GM23248 (cell line): ENCODE results near the gene GLRX.

Experiments
- EZH2 ChIP-seq: fragments of 200-600 bp; sonication (generic); IDR thresholded peaks from 2 replicates; pipeline ENCODE4 v1.6.1; 2018; ENCODE audit warnings: antibody characterized with exemption, mild to moderate bottlenecking; ENCODE audit not compliant: insufficient read depth, poor library complexity, severe bottlenecking
- EZH2phosphoT487 ChIP-seq: fragments of 200-600 bp; sonication (generic); IDR thresholded peaks from 2 replicates; pipeline ENCODE4 v1.6.1; 2018; ENCODE audit warnings: antibody characterized with exemption, moderate library complexity, mild to moderate bottlenecking, low read depth; ENCODE audit not compliant: insufficient read depth

DNA sequence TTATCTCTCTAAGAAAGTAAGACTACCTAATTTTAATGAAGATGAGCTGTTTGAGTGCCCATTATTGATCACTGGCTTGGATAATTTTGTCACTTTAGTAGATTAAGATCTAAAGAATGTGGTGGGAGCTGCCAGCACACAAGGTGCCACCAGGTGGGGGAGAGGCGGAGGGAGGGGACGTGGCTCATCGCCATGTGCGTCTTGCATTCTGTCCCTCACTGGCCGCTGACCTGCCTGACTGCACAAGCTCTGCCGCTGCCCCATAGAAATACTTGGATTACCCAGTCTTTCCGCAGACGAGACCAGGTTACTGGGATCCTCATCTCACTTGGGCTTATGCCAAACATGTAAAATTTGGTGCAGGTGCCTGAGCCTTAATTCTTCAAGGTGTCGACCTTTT is 53.8 kb downstream of the GLRX start:
- TF ChIP-seq EZH2phosphoT487 (no peak), EZH2 (no peak)
